IPS-15b (cell line): Measurements from ENCODE around the gene ASB18.

Source experiments
- H3K27me3 ChIP-seq: one replicate; pipeline ENCODE4 v1.6.1; 2013; ENCODE audit warnings: low read length; ENCODE audit not compliant: control insufficient read depth, insufficient read depth
- H3K36me3 ChIP-seq: one replicate; pipeline ENCODE4 v1.6.1; 2013; ENCODE audit warnings: low read length; ENCODE audit not compliant: control insufficient read depth, insufficient read depth
- H3K4me1 ChIP-seq: one replicate; pipeline ENCODE4 v1.6.1; 2013; ENCODE audit warnings: mild to moderate bottlenecking, low read length; ENCODE audit not compliant: control insufficient read depth, insufficient read depth
- H3K4me3 ChIP-seq: one replicate; pipeline ENCODE4 v1.5.1; 2013; ENCODE audit warnings: low read depth, low read length
- H3K9ac ChIP-seq: one replicate; pipeline ENCODE4 v1.6.1; 2013; ENCODE audit warnings: low read depth, mild to moderate bottlenecking, low read length
- H3K9me3 ChIP-seq: one replicate; pipeline ENCODE4 v1.6.1; 2013; ENCODE audit warnings: mild to moderate bottlenecking, low read length; ENCODE audit not compliant: control insufficient read depth, insufficient read depth

Gene ASB18

DNA sequence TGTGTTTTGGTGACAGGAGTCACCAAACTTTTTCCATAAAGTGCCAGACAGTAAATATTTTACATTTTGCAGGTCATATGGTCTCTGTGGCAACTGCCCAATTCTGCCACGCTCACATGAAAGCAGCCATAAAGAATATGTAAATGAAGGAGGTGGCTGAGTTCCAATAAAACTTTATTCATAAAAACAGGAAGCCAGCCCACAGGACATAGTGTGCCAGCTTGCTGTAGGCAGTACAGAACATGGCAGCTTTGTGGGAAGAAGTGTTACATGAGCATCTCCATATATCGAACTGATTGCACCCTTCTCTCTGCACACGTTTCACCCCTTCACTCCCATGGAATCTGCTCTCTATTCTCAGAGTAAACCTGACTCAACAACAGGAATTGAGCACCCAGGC lies 10.2 kb downstream of the ASB18 start:
- Histone ChIP-seq H3K27me3 (no peaks in the 10 kb centered on the region), H3K9me3 (no peaks in the 10 kb centered on the region), H3K9ac (no peak overlapping the region), H3K4me3 (no peak overlapping the region), H3K36me3 (no peaks in the 10 kb centered on the region), H3K4me1 (no peaks in the 10 kb centered on the region)

DNA sequence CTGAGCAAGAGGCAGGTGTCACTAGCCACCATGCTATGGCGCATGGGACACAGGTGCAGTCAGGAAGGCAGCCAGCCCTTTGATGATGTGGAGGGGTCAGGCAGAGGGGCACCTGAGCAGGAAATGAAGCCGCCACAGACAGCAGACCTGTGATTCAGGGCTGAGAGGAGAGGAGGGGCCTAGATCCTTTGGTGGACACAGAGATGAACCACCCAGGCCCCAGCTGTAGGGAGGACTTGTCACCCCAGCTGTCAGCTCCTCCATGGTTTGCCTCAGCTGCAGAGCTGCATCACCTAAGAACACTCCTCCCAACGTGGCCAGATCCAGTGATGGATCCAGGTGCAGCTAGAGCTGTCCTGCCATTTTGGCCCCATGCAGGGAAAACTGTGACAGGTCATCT lies 11.6 kb downstream of the ASB18 start:
- no peak overlapping the region for H3K4me3 ChIP-seq
- no peak overlapping the region for H3K9ac ChIP-seq
- no peaks in the 10 kb centered on the region for H3K27me3 ChIP-seq
- no peaks in the 10 kb centered on the region for H3K4me1 ChIP-seq
- H3K36me3 ChIP-seq: no peaks in the 10 kb centered on the region
- H3K9me3 ChIP-seq: no peaks in the 10 kb centered on the region

- Histone ChIP-seq H3K36me3 (no peaks in the 10 kb centered on the region), H3K4me1 (no peaks in the 10 kb centered on the region), H3K4me3 (no peak overlapping the region), H3K9ac (no peak overlapping the region), H3K9me3 (no peaks in the 10 kb centered on the region), H3K27me3 (no peaks in the 10 kb centered on the region)
Observed at GRCh38 chr2:236250909-236251579, 13.2 kb downstream of the ASB18 start.

GRCh38 chr2:236250286-236250685 lies 13.9 kb downstream of the ASB18 start:
- H3K9me3 ChIP-seq: no peaks in the 10 kb centered on the region
- no peak overlapping the region for H3K9ac ChIP-seq
- no peaks in the 10 kb centered on the region for H3K4me1 ChIP-seq
- no peak overlapping the region for H3K4me3 ChIP-seq
- no peaks in the 10 kb centered on the region for H3K27me3 ChIP-seq
- H3K36me3 ChIP-seq: no peaks in the 10 kb centered on the region

DNA sequence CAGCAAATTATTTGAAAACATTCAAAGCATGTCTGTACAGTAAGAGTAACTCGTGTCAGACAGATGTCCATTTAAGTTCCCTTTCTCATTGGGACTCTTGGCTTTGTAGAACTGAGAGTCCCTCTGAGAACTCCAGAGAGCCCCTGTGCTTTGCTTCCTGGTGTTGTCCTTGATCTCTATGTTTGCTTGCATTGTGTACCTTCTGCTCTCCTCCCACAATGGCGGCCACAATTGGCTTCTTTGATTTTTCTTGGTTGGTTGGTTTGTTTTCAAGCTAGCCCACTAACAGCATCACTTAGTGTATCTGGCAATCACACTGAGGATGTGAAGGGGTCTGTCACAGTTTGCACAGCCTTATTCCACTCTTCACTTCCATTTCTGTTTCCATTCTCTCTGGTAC lies 15.1 kb downstream of the ASB18 start:
- H3K4me1 ChIP-seq: no peaks in the 10 kb centered on the region
- no peak overlapping the region for H3K9ac ChIP-seq
- H3K9me3 ChIP-seq: no peaks in the 10 kb centered on the region
- H3K36me3 ChIP-seq: no peaks in the 10 kb centered on the region
- H3K4me3 ChIP-seq: no peak overlapping the region
- no peaks in the 10 kb centered on the region for H3K27me3 ChIP-seq

- no peak overlapping the region for H3K4me3 ChIP-seq
- H3K36me3 ChIP-seq: no peaks in the 10 kb centered on the region
- H3K27me3 ChIP-seq: no peaks in the 10 kb centered on the region
- no peak overlapping the region for H3K9ac ChIP-seq
- H3K9me3 ChIP-seq: no peaks in the 10 kb centered on the region
- no peaks in the 10 kb centered on the region for H3K4me1 ChIP-seq
Observed at GRCh38 chr2:236246711-236247246, 17.4 kb downstream of the ASB18 start.

- no peak overlapping the region for H3K9ac ChIP-seq
- H3K27me3 ChIP-seq: peaks cover 3% of the 10 kb centered on the region
- H3K4me3 ChIP-seq: no peak overlapping the region
Observed at GRCh38 chr2:236244256-236244655, 19.9 kb downstream of the ASB18 start.

DNA sequence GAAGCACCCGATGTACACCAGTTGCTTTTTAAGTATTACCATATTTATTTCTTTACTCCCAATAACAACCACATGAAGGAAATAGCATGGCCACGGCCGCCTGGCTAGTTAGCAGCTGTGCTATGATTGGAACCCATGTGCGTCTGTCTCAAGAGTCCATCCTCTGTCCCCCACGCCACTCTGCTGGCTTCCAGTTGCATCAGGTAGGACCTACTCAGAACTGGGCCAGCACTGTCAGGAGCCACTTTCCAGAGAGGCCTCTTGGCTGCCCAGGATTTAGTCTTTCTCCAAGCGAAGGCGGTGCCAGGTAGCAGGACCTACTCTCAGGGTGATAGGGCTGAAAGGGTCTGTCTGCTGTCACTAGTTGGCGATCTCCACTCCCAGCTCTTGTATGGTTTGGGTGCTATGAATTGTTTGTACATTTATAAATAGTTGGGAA lies 22.1 kb downstream of the ASB18 start:
- Histone ChIP-seq H3K36me3 (no peaks in the 10 kb centered on the region), H3K9me3 (no peaks in the 10 kb centered on the region), H3K4me3 (no peak overlapping the region), H3K9ac (no peak overlapping the region), H3K27me3 (peaks cover 13% of the 10 kb centered on the region), H3K4me1 (peaks cover 3% of the 10 kb centered on the region)

More at GRCh38 chr2:236244256-236244655, 19.9 kb downstream of the ASB18 start:
- Histone ChIP-seq H3K36me3 (no peaks in the 10 kb centered on the region), H3K9me3 (no peaks in the 10 kb centered on the region), H3K4me1 (peaks cover 3% of the 10 kb centered on the region)

DNA sequence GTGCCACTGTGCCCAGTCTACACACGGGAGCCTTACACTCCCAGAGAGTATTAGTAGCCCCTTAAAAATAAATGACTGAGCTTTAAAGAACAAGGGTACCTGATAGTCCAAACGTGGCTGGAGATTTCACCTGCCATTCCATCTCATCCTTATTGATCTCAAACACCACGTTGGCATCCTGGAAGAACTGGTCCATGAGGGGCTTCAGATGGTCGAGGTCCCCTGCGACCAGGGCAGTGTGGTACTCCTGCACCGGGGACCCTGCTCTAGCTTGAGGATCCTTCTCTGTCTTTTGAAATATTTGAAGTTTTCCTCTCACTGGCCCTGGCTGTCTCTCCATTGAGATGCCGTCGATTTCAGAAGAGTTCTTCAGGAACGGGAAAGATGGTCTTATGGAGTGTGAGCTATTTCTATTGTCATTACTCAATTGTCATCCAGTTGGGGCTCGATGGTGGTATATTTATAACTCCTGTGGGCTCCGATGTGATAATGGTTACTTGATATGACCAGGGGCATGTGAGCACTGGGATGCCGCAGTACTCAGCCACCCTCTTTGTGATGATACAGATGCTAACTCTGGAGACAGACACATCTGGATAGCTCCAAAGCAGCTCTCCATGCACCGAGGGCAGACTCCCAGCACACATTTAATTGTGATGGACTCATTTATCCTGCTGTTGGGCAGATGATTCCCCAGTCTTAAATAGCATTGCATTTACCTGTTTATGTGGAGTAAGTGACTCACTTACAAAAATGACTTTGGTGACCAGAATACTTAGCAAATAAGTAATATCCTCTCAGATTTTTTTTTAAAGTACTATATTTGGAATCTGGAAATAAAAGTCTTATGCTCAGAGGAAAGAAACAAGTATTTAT lies 22.8 kb downstream of the ASB18 start:
- H3K36me3 ChIP-seq: no peaks in the 10 kb centered on the region
- H3K4me1 ChIP-seq: peaks cover 3% of the 10 kb centered on the region
- H3K9ac ChIP-seq: no peak overlapping the region
- no peak overlapping the region for H3K4me3 ChIP-seq
- peaks cover 19% of the 10 kb centered on the region for H3K27me3 ChIP-seq
- no peaks in the 10 kb centered on the region for H3K9me3 ChIP-seq

DNA sequence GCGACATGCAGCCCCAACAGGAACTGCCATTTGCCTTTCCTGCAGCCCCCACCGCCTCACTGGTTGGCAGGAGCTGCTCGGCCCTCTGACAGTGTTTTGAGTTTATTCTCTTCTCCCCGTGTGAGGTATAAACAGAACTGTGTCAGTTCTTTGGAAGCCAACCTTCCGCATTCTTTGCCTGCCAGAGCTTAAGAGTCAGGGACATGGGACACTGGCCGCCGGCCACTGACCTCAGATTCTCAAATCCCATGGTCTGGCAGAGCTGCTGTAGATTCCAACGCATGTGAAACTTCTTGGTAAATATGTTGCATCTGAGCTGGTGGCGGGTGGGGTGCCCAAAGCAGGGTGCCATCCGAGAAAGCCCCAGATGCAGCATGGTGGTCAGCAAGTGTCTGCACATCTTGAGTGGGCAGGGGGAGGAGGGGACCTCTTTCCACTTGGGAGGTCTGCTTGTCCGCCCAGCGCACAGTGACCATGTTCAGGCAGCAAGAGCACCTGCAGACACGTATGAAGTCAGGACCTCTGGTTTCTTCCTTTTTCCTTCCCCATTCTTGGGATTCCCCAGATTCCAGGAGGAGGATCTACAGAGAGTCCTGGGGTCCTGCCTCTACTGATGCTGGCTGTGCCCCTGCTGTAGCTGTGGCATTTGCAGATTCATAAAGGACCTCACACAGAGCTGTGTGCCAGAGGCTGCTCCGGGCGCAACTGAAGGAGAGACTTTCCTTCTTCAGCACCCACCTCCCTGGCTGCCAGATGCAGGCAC lies 23.8 kb downstream of the ASB18 start:
- Histone ChIP-seq H3K27me3 (peaks cover 29% of the 10 kb centered on the region), H3K9me3 (no peaks in the 10 kb centered on the region), H3K4me1 (peaks cover 3% of the 10 kb centered on the region), H3K36me3 (no peaks in the 10 kb centered on the region), H3K9ac (no peak overlapping the region), H3K4me3 (no peak overlapping the region)

DNA sequence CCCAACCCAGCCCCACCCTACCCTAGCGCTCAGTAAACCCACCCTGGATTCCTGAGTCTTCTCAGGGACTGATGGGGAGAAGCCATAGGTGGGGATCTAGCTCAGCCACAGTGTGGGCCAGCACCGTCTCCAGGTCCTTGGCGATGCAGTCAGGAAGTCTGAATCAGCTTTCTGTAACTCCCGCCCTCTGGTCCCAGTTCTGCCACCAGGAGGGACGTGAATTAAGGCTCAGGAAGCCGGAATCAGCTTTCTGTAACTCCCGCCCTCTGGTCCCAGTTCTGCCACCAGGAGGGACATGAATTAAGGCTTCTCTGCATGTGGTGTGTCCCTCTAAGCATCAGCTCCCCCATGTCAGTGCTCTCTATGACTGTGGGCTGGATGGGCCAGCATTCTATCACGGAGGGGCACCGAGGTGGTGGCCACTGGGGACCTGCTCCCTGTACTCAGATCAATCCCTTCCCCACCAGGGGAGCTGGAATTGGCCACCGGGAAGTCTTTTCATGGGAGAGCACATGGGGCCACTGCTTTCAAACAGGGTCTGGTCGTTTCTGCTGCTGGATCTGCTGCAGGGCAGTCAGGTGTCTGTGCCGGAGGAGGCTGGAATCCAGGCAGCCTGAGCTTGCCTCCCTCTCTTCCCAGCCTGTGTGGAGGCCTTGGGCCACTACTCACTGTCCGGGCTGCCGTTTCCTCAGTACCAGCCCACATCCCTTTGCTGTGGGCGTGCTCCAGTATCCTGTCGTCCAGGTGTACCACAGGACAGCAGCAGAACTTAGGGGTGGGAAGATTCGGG lies 24.7 kb downstream of the ASB18 start:
- H3K27me3 ChIP-seq: peaks cover 38% of the 10 kb centered on the region
- H3K4me3 ChIP-seq: no peak overlapping the region
- H3K9me3 ChIP-seq: no peaks in the 10 kb centered on the region
- no peak overlapping the region for H3K9ac ChIP-seq
- no peaks in the 10 kb centered on the region for H3K36me3 ChIP-seq
- peaks cover 3% of the 10 kb centered on the region for H3K4me1 ChIP-seq
